Breast epithelium (tissue), 4 donors: ENCODE results near the gene ASAP2. TPM values are rescaled to one million over a fixed set of nuclear protein-coding genes. Genes with fewer than 3 reads are reported as not detected.
A peak's percentile ranks its signal among the peaks of the same experiment; 100 is the strongest.

Experiments used
- DNase-seq, 2 donors: peaks; one replicate each; pipeline ENCODE4 v3.0.0-alpha.2; 2019; ENCODE audit warnings: low spot score in 2 of 2
- H3K27ac ChIP-seq, 2 donors: fragments of 200-600 bp; sonication (generic) in 1 of 2; one replicate each; pipeline ENCODE4 v1.5.1; 2016 to 2019; ENCODE audit warnings: mild to moderate bottlenecking in 1 of 2
- H3K27me3 ChIP-seq, 2 donors: fragments of 200-600 bp; sonication (generic) in 1 of 2; one replicate each; pipeline versions ENCODE4 v1.5.1 to v1.6.0; 2017 to 2019; ENCODE audit warnings: control low read depth in 1 of 2, mild to moderate bottlenecking in 1 of 2
- H3K36me3 ChIP-seq: fragments of 200-600 bp; one replicate; pipeline ENCODE4 v1.5.1; 2019
- H3K4me1 ChIP-seq, 2 donors: fragments of 200-600 bp; sonication (generic); one replicate each; pipeline ENCODE4 v1.5.1; 2016 to 2019; ENCODE audit warnings: control low read depth in 1 of 2
- H3K4me3 ChIP-seq, 3 donors: fragments of 200-600 bp; sonication (generic); 1 replicate in 2 of 3; 2 replicates in 1 of 3; pipeline ENCODE4 v1.5.1; 2016 to 2019; ENCODE audit warnings: mild to moderate bottlenecking in 3 of 3, moderate library complexity in 2 of 3
- H3K9me3 ChIP-seq, 2 donors: fragments of 200-600 bp; sonication (generic) in 1 of 2; one replicate each; pipeline ENCODE4 v1.5.1; 2016 to 2019; ENCODE audit warnings: control low read depth in 1 of 2
- CTCF ChIP-seq, 3 donors: fragments of 450-650 bp; IDR thresholded peaks; one replicate each; pipeline ENCODE4 v1.5.1; 2016 to 2017; ENCODE audit warnings: antibody characterized with exemption in 3 of 3, mild to moderate bottlenecking in 3 of 3, moderate library complexity in 3 of 3
- POLR2A ChIP-seq: fragments of 450-650 bp; IDR thresholded peaks from one replicate; pipeline ENCODE4 v1.6.1; 2016; ENCODE audit warnings: antibody characterized with exemption, mild to moderate bottlenecking, moderate library complexity
- POLR2AphosphoS5 ChIP-seq, 3 donors: sonication (generic); formaldehyde crosslinking; IDR thresholded peaks; one replicate each; pipeline ENCODE4 v1.6.1; 2017; ENCODE audit warnings: antibody characterized with exemption in 3 of 3
- intact Hi-C: fragments of 100-400 bp; cut with DNase I; formaldehyde crosslinking; loops from one replicate; pipeline ENCODE4 v1.15.1; 2023; ENCODE audit warnings: low total_unique reads
- total RNA-seq, 3 donors: library from RNA; depleted of rRNA; stranded (reverse); fragments of >200 nt; gene quantifications; one replicate each; pipeline ENCODE4 v1.1.0, GENCODE V29; 2016

The ASAP2 gene
- total RNA-seq, 3 donors from 2014 or later, result 14.5 to 24.2 (median 21.0) TPM

- intact Hi-C loops, result no loop called here
- no peak for TF ChIP-seq CTCF (IDR thresholded peaks at IDR 0.05)
- no peaks in the 10 kb centered on the region for H3K36me3 ChIP-seq
- H3K4me1 ChIP-seq, result no peaks in the 10 kb centered on the region
- H3K4me3 ChIP-seq, result no peak overlapping the region
- no peaks in the 10 kb centered on the region for H3K27me3 ChIP-seq
- DNase-seq, result no peak
- no peaks in the 10 kb centered on the region for H3K9me3 ChIP-seq
- peak overlapping the region; percentile 19 to 62 for H3K27ac ChIP-seq
Measured at GRCh38 chr2:9299161-9300100, 92.8 kb downstream of the ASAP2 start.

- H3K27ac ChIP-seq, result peak overlapping the region; percentile 0 to 62
- no peaks in the 10 kb centered on the region for H3K4me1 ChIP-seq
- intact Hi-C loops, result no loop called here
Measured at GRCh38 chr2:9300214-9300613, 93.6 kb downstream of the ASAP2 start.

GRCh38 chr2:9300829-9301453, 94.3 kb downstream of the ASAP2 start:
- H3K27ac ChIP-seq, result peak overlapping the region; percentile 0 to 62

More at GRCh38 chr2:9300214-9300613, 93.6 kb downstream of the ASAP2 start:
- no peaks in the 10 kb centered on the region for H3K27me3 ChIP-seq
- no peak overlapping the region for H3K4me3 ChIP-seq
- H3K9me3 ChIP-seq, result no peaks in the 10 kb centered on the region
- DNase-seq, result no peak
- TF ChIP-seq POLR2A (no peak), POLR2AphosphoS5 (IDR thresholded peaks at IDR 0.05) (no peak), CTCF (IDR thresholded peaks at IDR 0.05) (no peak)
- no peaks in the 10 kb centered on the region for H3K36me3 ChIP-seq

GRCh38 chr2:9302755-9303154, 96.1 kb downstream of the ASAP2 start:
- intact Hi-C loops, result no loop called here
- no peak overlapping the region for H3K4me3 ChIP-seq
- H3K27ac ChIP-seq, result no peak overlapping the region
- no peaks in the 10 kb centered on the region for H3K4me1 ChIP-seq
- H3K27me3 ChIP-seq, result no peaks in the 10 kb centered on the region
- no peak for DNase-seq
- no peaks in the 10 kb centered on the region for H3K9me3 ChIP-seq
- H3K36me3 ChIP-seq, result no peaks in the 10 kb centered on the region
- TF ChIP-seq POLR2A (no peak), POLR2AphosphoS5 (IDR thresholded peaks at IDR 0.05) (no peak), CTCF (IDR thresholded peaks at IDR 0.05) (no peak)

More at GRCh38 chr2:9300829-9301453, 94.3 kb downstream of the ASAP2 start:
- TF ChIP-seq CTCF (IDR thresholded peaks at IDR 0.05) (no peak), POLR2A (no peak), POLR2AphosphoS5 (IDR thresholded peaks at IDR 0.05) (no peak)
- Histone ChIP-seq H3K4me3 (no peak overlapping the region), H3K9me3 (no peaks in the 10 kb centered on the region), H3K27me3 (no peaks in the 10 kb centered on the region), H3K36me3 (no peaks in the 10 kb centered on the region), H3K4me1 (no peaks in the 10 kb centered on the region)
- intact Hi-C loops, result no loop called here
- no peak for DNase-seq
